Activated CD4-positive, alpha-beta memory T cell treated with anti-CD3 and anti-CD28 coated beads for 36 hours (primary cell): Measurements from ENCODE around the gene ADH5. TPM values are rescaled to one million over a fixed set of nuclear protein-coding genes. Genes with fewer than 3 reads are reported as not detected.
"Not testable (repeated sequence)": the region's sequence is repeated elsewhere in the genome, so short reads cannot be mapped to it uniquely, and the experiment has no call there.

Source experiments
- CTCF ChIA-PET: fragments of 350-600 bp; sonication (Branson Sonifier 250); formaldehyde crosslinking; loops from one replicate; lab custom pipeline; 2021; ENCODE audit warnings: antibody characterized with exemption, inconsistent platforms; lab: Charles Lee
- POLR2A ChIA-PET: fragments of 350-600 bp; sonication (Branson Sonifier 250); formaldehyde crosslinking; loops from one replicate; lab custom pipeline; 2021; ENCODE audit warnings: antibody characterized with exemption; lab: Charles Lee
- DNase-seq: peaks from one replicate; pipeline ENCODE4 v3.0.0-alpha.2; 2020
- H3K27ac Mint-ChIP-seq: one replicate; pipeline ENCODE4 v1.8.0; 2021; ENCODE audit warnings: mixed read lengths
- H3K27me3 Mint-ChIP-seq: one replicate; pipeline ENCODE4 v1.8.0; 2021; ENCODE audit warnings: mixed read lengths
- H3K36me3 Mint-ChIP-seq: one replicate; pipeline ENCODE4 v1.8.0; 2021; ENCODE audit warnings: mixed read lengths
- H3K4me1 Mint-ChIP-seq: one replicate; pipeline ENCODE4 v1.8.0; 2021; ENCODE audit warnings: low read depth, mixed read lengths
- H3K4me3 Mint-ChIP-seq: one replicate; pipeline ENCODE4 v1.8.0; 2021; ENCODE audit warnings: mild to moderate bottlenecking, mixed read lengths
- H3K9me3 Mint-ChIP-seq: one replicate; pipeline ENCODE4 v1.8.0; 2021; ENCODE audit warnings: mixed read lengths
- intact Hi-C: fragments of 100-400 bp; cut with micrococcal nuclease; formaldehyde crosslinking; loops from one replicate; pipeline ENCODE4 v1.15.1; 2023
- total RNA-seq, 2 experiments: library from RNA; stranded (reverse); gene quantifications; one replicate each; pipeline ENCODE4 v1.2.3, GENCODE V29; 2021

The ADH5 gene
- 100 to 1,000 TPM; 112 to 119 TPM for total RNA-seq

- DNase-seq: peak; percentile 95
- Mint-ChIP-seq H3K4me1 (peaks cover 37% of the 10 kb centered on the region), H3K36me3 (peaks cover 7% of the 10 kb centered on the region), H3K4me3 (peak within 1 kb of the TSS; percentile 96), H3K27ac (peak within 1 kb of the TSS; percentile 93), H3K9me3 (no peaks in the 10 kb centered on the region), H3K27me3 (no peaks in the 10 kb centered on the region)
- intact Hi-C loops: loop anchor here (1.0 to 10.0 kb wide), 7 partner anchors 32 to 945 kb away; partner anchors contain the start of genes EIF4E, H2AZ1, METAP1 and RAP1GDS1
- ChIA-PET CTCF (interaction anchor here (1.0 to 1.6 kb wide), 2 partner anchors 33 to 94 kb away, joined by 8 to 9 read pairs; partner anchors contain the start of gene METAP1), POLR2A (interaction anchor here (0.6 to 2.3 kb wide), 7 partner anchors 13 to 865 kb away, joined by 3 to 25 read pairs (median 5); partner anchors contain the start of genes EIF4E, H2AZ1, METAP1 and TRMT10A)
These were observed at the start of gene ADH5 for GRCh38 chr4:99088481-99089365. ADH5 (minus strand) TSS chr4:99088788; CDS start chr4:99088700, 88 bp downstream.

DNA sequence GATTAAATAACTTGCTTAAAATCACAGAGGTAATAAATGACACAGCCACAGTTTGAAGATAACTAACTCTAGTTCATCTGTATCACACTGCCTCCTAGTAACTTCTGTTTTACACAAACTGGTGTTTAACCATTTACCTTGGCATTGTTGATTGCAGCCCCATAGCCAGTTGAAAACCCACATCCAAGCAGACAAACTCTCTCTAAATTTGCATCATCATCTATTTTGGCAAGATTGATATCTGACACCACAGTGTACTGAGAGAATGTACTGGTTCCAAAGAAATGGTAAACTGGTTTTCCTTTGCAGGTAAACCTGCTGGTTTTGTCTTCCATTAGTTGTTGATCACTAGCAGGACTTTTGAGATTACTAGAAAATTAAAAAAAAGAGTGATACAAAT lies 47.7 kb upstream of the ADH5 start:
- H3K27ac Mint-ChIP-seq: no peak overlapping the region
- no peaks in the 10 kb centered on the region for H3K9me3 Mint-ChIP-seq
- no peak overlapping the region for H3K4me3 Mint-ChIP-seq
- ChIA-PET POLR2A (no interaction called here), CTCF (no interaction called here)
- DNase-seq: no peak
- intact Hi-C loops: no loop called here
- H3K27me3 Mint-ChIP-seq: peaks cover 2% of the 10 kb centered on the region
- no peaks in the 10 kb centered on the region for H3K4me1 Mint-ChIP-seq
- no peaks in the 10 kb centered on the region for H3K36me3 Mint-ChIP-seq

GRCh38 chr4:99135541-99136162 lies 47.1 kb upstream of the ADH5 start:
- intact Hi-C loops: no loop called here
- no peak overlapping the region for H3K27ac Mint-ChIP-seq
- H3K4me3 Mint-ChIP-seq: no peak overlapping the region
- H3K4me1 Mint-ChIP-seq: no peaks in the 10 kb centered on the region
- ChIA-PET CTCF (interaction anchor here (0.7 kb wide), 1 partner anchor 9 kb away, joined by 3 read pairs; the partner anchor contains the start of gene ADH4), POLR2A (no interaction called here)
- H3K9me3 Mint-ChIP-seq: no peaks in the 10 kb centered on the region
- no peaks in the 10 kb centered on the region for H3K36me3 Mint-ChIP-seq
- H3K27me3 Mint-ChIP-seq: peaks cover 2% of the 10 kb centered on the region
- no peak for DNase-seq

- H3K9me3 Mint-ChIP-seq: no peaks in the 10 kb centered on the region
- intact Hi-C loops: no loop called here
- H3K27me3 Mint-ChIP-seq: peaks cover 2% of the 10 kb centered on the region
- ChIA-PET CTCF (no interaction called here), POLR2A (no interaction called here)
- no peak overlapping the region for H3K27ac Mint-ChIP-seq
- H3K36me3 Mint-ChIP-seq: no peaks in the 10 kb centered on the region
- H3K4me1 Mint-ChIP-seq: no peaks in the 10 kb centered on the region
- H3K4me3 Mint-ChIP-seq: no peak overlapping the region
- no peak for DNase-seq
These were observed 46.0 kb upstream of the ADH5 start for GRCh38 chr4:99134586-99134985.

DNA sequence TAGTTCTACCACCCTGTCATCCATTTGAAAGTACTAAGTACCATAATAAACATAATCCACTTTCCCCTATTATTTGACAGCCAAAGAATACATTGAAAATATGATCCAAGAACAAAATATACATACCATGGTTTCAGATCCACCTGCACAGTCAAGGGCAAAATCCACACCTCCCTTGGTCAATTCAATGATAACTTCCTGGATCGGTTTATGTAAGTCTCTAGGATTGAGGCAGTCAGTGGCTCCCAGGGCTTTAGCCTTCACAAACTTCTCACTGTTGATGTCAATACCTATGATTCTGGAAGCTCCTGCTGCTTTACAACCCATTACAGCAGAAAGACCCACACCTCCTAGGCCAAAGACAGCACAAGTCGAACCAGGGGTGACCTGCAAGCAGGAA lies 42.8 kb upstream of the ADH5 start:
- no peak for DNase-seq
- Mint-ChIP-seq H3K9me3 (no peaks in the 10 kb centered on the region), H3K27me3 (peaks cover 3% of the 10 kb centered on the region), H3K27ac (no peak overlapping the region), H3K4me1 (no peaks in the 10 kb centered on the region), H3K36me3 (no peaks in the 10 kb centered on the region), H3K4me3 (no peak overlapping the region)
- ChIA-PET POLR2A (no interaction called here), CTCF (no interaction called here)
- intact Hi-C loops: no loop called here

- ChIA-PET CTCF (no interaction called here), POLR2A (no interaction called here)
- no peaks in the 10 kb centered on the region for H3K9me3 Mint-ChIP-seq
- H3K36me3 Mint-ChIP-seq: no peaks in the 10 kb centered on the region
- H3K4me3 Mint-ChIP-seq: no peak overlapping the region
- no peak for DNase-seq
- H3K4me1 Mint-ChIP-seq: no peaks in the 10 kb centered on the region
- H3K27me3 Mint-ChIP-seq: peaks cover 1% of the 10 kb centered on the region
- intact Hi-C loops: no loop called here
- H3K27ac Mint-ChIP-seq: no peak overlapping the region
These were observed 37.8 kb upstream of the ADH5 start for GRCh38 chr4:99126376-99126775.

GRCh38 chr4:99121008-99121407 lies 32.4 kb upstream of the ADH5 start:
- Mint-ChIP-seq H3K4me3 (no peak overlapping the region), H3K27me3 (peaks cover 1% of the 10 kb centered on the region), H3K9me3 (no peaks in the 10 kb centered on the region), H3K4me1 (peaks cover 2% of the 10 kb centered on the region), H3K27ac (no peak overlapping the region), H3K36me3 (no peaks in the 10 kb centered on the region)
- DNase-seq: no peak
- ChIA-PET POLR2A (no interaction called here), CTCF (interaction anchor here (2.0 kb wide), 1 partner anchor 342 kb away, joined by 9 read pairs; no protein-coding TSS in a partner anchor)
- intact Hi-C loops: no loop called here

- ChIA-PET POLR2A (no interaction called here), CTCF (interaction anchor here (0.9 to 2.0 kb wide), 2 partner anchors 342 to 600 kb away, joined by 3 to 9 read pairs; no protein-coding TSS in a partner anchor)
- peaks cover 2% of the 10 kb centered on the region for H3K4me1 Mint-ChIP-seq
These were observed 31.9 kb upstream of the ADH5 start for GRCh38 chr4:99120501-99120900.

GRCh38 chr4:99117876-99118693 lies 29.5 kb upstream of the ADH5 start:
- no peak overlapping the region for H3K27ac Mint-ChIP-seq
- ChIA-PET POLR2A (no interaction called here), CTCF (interaction anchor here (0.5 to 1.0 kb wide), 2 partner anchors 288 to 345 kb away, joined by 3 to 4 read pairs; no protein-coding TSS in a partner anchor)
- no peak overlapping the region for H3K4me3 Mint-ChIP-seq
- no peaks in the 10 kb centered on the region for H3K36me3 Mint-ChIP-seq
- H3K27me3 Mint-ChIP-seq: peaks cover 1% of the 10 kb centered on the region
- no peaks in the 10 kb centered on the region for H3K9me3 Mint-ChIP-seq
- no peak for DNase-seq
- intact Hi-C loops: loop anchor here (1.0 to 5.0 kb wide), 2 partner anchors 287 to 344 kb away; no protein-coding TSS in a partner anchor
- peaks cover 2% of the 10 kb centered on the region for H3K4me1 Mint-ChIP-seq

More at GRCh38 chr4:99120501-99120900, 31.9 kb upstream of the ADH5 start:
- Mint-ChIP-seq H3K27ac (no peak overlapping the region), H3K36me3 (no peaks in the 10 kb centered on the region), H3K27me3 (peaks cover 1% of the 10 kb centered on the region), H3K9me3 (no peaks in the 10 kb centered on the region), H3K4me3 (no peak overlapping the region)
- intact Hi-C loops: no loop called here
- DNase-seq: no peak

- POLR2A ChIA-PET, H3K4me3 Mint-ChIP-seq, H3K27ac Mint-ChIP-seq, H3K4me1 Mint-ChIP-seq, H3K36me3 Mint-ChIP-seq, DNase-seq, H3K9me3 Mint-ChIP-seq, H3K27me3 Mint-ChIP-seq: not testable (repeated sequence)
- intact Hi-C loops: loop anchor here (5.0 kb wide), 1 partner anchor 345 kb away; no protein-coding TSS in a partner anchor
- CTCF ChIA-PET: interaction anchor here (0.5 to 1.0 kb wide), 2 partner anchors 289 to 346 kb away, joined by 3 to 4 read pairs; no protein-coding TSS in a partner anchor
These were observed 28.7 kb upstream of the ADH5 start for GRCh38 chr4:99117122-99117841.

DNA sequence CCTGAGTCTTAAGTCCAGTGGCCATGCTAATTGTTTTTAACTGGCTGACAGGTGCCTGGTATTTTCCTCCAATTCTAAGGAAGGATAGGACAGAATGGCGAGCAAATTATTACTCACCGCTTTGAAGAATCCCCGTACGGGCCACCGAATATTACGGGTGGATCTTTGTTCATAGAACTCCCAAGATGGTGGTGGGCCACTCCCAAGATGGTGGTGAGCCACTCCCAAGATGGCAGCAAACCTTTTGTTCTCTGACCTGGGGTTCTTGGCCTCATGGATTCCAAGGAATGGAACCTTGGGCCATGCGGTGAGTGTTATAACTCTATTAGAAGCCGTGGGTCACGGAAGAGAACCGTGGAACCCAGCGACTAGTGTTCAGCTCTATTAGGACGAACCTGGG lies 20.7 kb upstream of the ADH5 start:
- POLR2A ChIA-PET, intact Hi-C loops, DNase-seq, H3K4me1 Mint-ChIP-seq, H3K9me3 Mint-ChIP-seq, CTCF ChIA-PET, H3K36me3 Mint-ChIP-seq, H3K27me3 Mint-ChIP-seq, H3K27ac Mint-ChIP-seq, H3K4me3 Mint-ChIP-seq: not testable (repeated sequence)
